Measurements from ENCODE around the gene ACADVL.

DNA sequence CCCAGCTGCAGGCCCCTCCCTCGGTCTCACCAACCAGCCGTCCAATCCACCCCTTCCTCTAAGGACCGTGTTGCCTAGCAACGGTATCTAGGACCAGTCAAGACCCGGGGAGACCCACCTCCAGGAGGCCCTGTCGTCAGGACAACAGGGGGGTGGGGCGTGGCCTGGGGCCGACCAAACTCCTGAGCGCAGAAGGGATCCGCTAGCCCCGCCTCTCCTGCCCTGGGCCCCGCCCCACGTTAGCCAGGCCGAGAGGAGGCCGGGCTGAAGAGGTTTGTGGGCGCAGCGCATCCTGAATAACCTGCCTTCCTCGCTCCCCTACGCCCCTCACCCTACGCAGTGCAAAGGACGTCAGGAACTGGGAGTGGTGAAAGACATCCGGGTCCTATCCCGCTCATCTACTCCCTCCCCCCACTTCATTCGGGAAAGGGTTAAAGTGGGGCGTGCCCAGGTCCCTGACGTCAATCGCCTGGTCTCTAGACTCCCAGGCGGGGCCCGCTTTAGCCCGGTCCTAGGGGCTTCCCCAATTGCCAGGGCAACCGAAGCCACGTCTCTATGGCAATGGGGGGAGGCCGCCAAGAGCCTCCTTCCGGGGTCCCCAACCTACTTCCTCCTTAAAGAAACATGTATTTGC, 14.8 kb upstream of the ACADVL start:
- TF ChIP-seq, protein P1, sequence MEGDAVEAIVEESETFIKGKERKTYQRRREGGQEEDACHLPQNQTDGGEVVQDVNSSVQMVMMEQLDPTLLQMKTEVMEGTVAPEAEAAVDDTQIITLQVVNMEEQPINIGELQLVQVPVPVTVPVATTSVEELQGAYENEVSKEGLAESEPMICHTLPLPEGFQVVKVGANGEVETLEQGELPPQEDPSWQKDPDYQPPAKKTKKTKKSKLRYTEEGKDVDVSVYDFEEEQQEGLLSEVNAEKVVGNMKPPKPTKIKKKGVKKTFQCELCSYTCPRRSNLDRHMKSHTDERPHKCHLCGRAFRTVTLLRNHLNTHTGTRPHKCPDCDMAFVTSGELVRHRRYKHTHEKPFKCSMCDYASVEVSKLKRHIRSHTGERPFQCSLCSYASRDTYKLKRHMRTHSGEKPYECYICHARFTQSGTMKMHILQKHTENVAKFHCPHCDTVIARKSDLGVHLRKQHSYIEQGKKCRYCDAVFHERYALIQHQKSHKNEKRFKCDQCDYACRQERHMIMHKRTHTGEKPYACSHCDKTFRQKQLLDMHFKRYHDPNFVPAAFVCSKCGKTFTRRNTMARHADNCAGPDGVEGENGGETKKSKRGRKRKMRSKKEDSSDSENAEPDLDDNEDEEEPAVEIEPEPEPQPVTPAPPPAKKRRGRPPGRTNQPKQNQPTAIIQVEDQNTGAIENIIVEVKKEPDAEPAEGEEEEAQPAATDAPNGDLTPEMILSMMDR (IDR thresholded peaks at IDR 0.05) = no peak
- no peak for TF ChIP-seq EP300 (IDR thresholded peaks at IDR 0.05)
